ENCODE results near the gene CTNNA3. TPM values are rescaled to one million over a fixed set of nuclear protein-coding genes. Genes with fewer than 3 reads are reported as not detected.

CTNNA3 gene
- total RNA-seq, 2 donors from 2014 or later: 3.2 to 7.2 TPM

DNA sequence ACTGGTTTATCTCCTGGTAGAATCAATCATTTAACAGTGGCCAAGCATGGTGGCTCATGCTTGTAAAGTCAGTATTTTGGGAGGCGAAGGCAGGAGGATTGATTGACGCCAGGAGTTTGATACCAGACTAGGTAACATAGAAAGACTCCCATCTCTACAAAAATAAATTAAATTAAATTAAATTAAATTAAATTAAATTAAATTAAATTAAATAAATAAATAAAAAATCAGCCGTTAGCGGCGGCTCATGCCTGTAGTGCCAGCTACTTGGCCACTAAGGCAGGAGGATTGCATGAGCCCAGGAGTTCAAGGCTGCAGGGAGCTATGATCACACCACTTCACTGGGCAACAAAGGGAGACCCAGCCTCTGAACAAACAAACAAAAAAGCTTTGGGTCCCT lies 427.8 kb downstream of the CTNNA3 start:
- peaks cover 7% of the 10 kb centered on the region for H3K4me1 ChIP-seq (ENCODE audit: control insufficient read depth, insufficient read depth, low read length)
- H3K9me3 ChIP-seq (ENCODE audit: control insufficient read depth, low read length): no peaks in the 10 kb centered on the region
- H3K27ac Mint-ChIP-seq: no peak overlapping the region
- no peak overlapping the region for H3K4me3 Mint-ChIP-seq
- DNase-seq: no peak
- no peak overlapping the region for H3K4me3 ChIP-seq (ENCODE audit: low read length)
- no peak overlapping the region for H3K27ac ChIP-seq (ENCODE audit: low read depth, low read length)
- H3K36me3 Mint-ChIP-seq (ENCODE audit: low read depth): no peaks in the 10 kb centered on the region
- no peaks in the 10 kb centered on the region for H3K36me3 ChIP-seq (ENCODE audit: control insufficient read depth, insufficient read depth, low read length)
- TF ChIP-seq, protein P1, sequence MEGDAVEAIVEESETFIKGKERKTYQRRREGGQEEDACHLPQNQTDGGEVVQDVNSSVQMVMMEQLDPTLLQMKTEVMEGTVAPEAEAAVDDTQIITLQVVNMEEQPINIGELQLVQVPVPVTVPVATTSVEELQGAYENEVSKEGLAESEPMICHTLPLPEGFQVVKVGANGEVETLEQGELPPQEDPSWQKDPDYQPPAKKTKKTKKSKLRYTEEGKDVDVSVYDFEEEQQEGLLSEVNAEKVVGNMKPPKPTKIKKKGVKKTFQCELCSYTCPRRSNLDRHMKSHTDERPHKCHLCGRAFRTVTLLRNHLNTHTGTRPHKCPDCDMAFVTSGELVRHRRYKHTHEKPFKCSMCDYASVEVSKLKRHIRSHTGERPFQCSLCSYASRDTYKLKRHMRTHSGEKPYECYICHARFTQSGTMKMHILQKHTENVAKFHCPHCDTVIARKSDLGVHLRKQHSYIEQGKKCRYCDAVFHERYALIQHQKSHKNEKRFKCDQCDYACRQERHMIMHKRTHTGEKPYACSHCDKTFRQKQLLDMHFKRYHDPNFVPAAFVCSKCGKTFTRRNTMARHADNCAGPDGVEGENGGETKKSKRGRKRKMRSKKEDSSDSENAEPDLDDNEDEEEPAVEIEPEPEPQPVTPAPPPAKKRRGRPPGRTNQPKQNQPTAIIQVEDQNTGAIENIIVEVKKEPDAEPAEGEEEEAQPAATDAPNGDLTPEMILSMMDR (conservative IDR thresholded peaks at IDR 0.05): no peak
- H3K9me3 Mint-ChIP-seq: no peaks in the 10 kb centered on the region
- H3K27me3 Mint-ChIP-seq (ENCODE audit: insufficient read depth): no peaks in the 10 kb centered on the region
- WGBS, 2 experiments (ENCODE audit: insufficient coverage in 1 of 2, insufficient read length in 1 of 2): 99% methylated on average over 4 of the region's 5 CpGs; no CpG with 5 or more reads in 1 of the 2 experiments
- peaks cover 2% of the 10 kb centered on the region for H3K4me1 Mint-ChIP-seq
- no peaks in the 10 kb centered on the region for H3K27me3 ChIP-seq (ENCODE audit: control insufficient read depth, insufficient read depth, low read length, poor library complexity, severe bottlenecking)
- no peak overlapping the region for H3K9ac ChIP-seq (ENCODE audit: extremely low read depth, low read length, poor library complexity, severe bottlenecking)

- Histone ChIP-seq H3K36me3 (ENCODE audit: control insufficient read depth, insufficient read depth, low read length) (no peaks in the 10 kb centered on the region), H3K9me3 (ENCODE audit: control insufficient read depth, low read length) (no peaks in the 10 kb centered on the region), H3K4me1 (ENCODE audit: control insufficient read depth, insufficient read depth, low read length) (peaks cover 7% of the 10 kb centered on the region), H3K4me3 (ENCODE audit: low read length) (no peak overlapping the region), H3K27me3 (ENCODE audit: control insufficient read depth, insufficient read depth, low read length, poor library complexity, severe bottlenecking) (no peaks in the 10 kb centered on the region), H3K9ac (ENCODE audit: extremely low read depth, low read length, poor library complexity, severe bottlenecking) (no peak overlapping the region), H3K27ac (ENCODE audit: low read depth, low read length) (no peak overlapping the region)
- WGBS, 2 experiments (ENCODE audit: insufficient coverage in 1 of 2, insufficient read length in 1 of 2): 92 to 100% methylated on average over 1 to 4 of the region's 4 CpGs
- Mint-ChIP-seq H3K4me1 (peaks cover 10% of the 10 kb centered on the region), H3K4me3 (no peak overlapping the region), H3K27me3 (ENCODE audit: insufficient read depth) (no peaks in the 10 kb centered on the region), H3K27ac (no peak overlapping the region), H3K9me3 (no peaks in the 10 kb centered on the region), H3K36me3 (ENCODE audit: low read depth) (no peaks in the 10 kb centered on the region)
- TF ChIP-seq, protein P1 (conservative IDR thresholded peaks at IDR 0.05): no peak
- no peak for DNase-seq
Observed at GRCh38 chr10:67262675-67263074, 433.3 kb downstream of the CTNNA3 start.

DNA sequence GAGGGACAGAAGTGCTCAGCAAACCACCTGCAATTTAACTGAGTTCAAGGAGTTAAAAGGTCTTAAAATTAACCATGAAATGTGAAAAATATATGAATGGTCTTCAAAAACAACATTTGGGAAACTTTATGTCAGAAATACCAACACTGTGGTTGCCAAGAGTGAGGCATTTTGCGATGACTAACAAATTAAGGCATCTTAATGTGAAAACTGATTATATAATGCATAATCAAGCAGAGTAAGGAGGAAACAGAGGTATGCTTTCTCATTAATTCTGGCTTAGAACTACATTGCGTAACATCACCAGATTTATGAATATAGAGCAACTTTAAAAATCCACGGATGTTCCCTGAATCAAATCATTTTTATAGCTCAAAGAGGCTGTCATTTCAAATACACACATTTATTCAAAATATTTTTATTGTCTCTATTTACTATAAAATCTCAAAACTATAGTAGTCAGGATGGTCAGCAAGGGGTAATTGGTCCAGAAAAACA lies 434.6 kb downstream of the CTNNA3 start:
- no peaks in the 10 kb centered on the region for H3K27me3 Mint-ChIP-seq (ENCODE audit: insufficient read depth)
- H3K36me3 Mint-ChIP-seq (ENCODE audit: low read depth): no peaks in the 10 kb centered on the region
- no peaks in the 10 kb centered on the region for H3K27me3 ChIP-seq (ENCODE audit: control insufficient read depth, insufficient read depth, low read length, poor library complexity, severe bottlenecking)
- peaks cover 11% of the 10 kb centered on the region for H3K4me1 Mint-ChIP-seq
- H3K4me3 ChIP-seq (ENCODE audit: low read length): no peak overlapping the region
- H3K4me3 Mint-ChIP-seq: no peak overlapping the region
- no peak for DNase-seq
- H3K9me3 ChIP-seq (ENCODE audit: control insufficient read depth, low read length): no peaks in the 10 kb centered on the region
- WGBS, 2 experiments (ENCODE audit: insufficient coverage in 1 of 2, insufficient read length in 1 of 2): 96% methylated on average over 2 to 3 of the region's 3 CpGs
- TF ChIP-seq, protein P1 (conservative IDR thresholded peaks at IDR 0.05): no peak
- no peaks in the 10 kb centered on the region for H3K9me3 Mint-ChIP-seq
- no peaks in the 10 kb centered on the region for H3K36me3 ChIP-seq (ENCODE audit: control insufficient read depth, insufficient read depth, low read length)
- H3K4me1 ChIP-seq (ENCODE audit: control insufficient read depth, insufficient read depth, low read length): peaks cover 10% of the 10 kb centered on the region
- no peak overlapping the region for H3K9ac ChIP-seq (ENCODE audit: extremely low read depth, low read length, poor library complexity, severe bottlenecking)
- no peak overlapping the region for H3K27ac ChIP-seq (ENCODE audit: low read depth, low read length)
- no peak overlapping the region for H3K27ac Mint-ChIP-seq
